ENCODE measurements around the gene CHRNB1.

- TF ChIP-seq CTCF (optimal IDR thresholded peaks at IDR 0.05 in 1 of 3, IDR thresholded peaks at IDR 0.05 in 1 of 3, conservative IDR thresholded peaks at IDR 0.05 in 1 of 3; ENCODE audit: extremely low read depth in 1 of 3, insufficient read depth in 2 of 3, low read length in 3 of 3) (no peak), EZH2 (IDR thresholded peaks at IDR 0.05; ENCODE audit: low read length) (no peak)
Observed at GRCh38 chr17:7497636-7498035, 52.8 kb downstream of the CHRNB1 start.
